ENCODE data around the gene PTPRT.

The PTPRT gene

DNA sequence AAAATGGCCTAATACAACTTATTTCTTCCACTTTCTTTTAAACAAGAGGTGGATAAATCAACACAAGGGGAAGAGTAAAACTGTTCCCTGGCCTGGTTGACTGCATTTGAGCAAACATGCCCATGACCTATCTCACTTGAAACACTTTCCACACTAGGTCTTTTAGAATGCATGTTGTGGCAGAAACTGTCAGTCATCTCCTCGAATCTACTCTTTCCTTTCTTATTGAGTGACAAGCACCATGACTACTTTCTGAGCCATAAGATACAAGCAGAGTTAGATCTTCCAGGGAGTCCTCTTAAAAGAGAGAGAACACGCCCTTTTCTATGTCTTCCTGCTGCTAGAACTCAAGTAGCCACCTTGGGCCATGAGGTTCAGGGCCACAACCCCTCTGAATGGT lies 66.5 kb downstream of the PTPRT start:
- no peak for DNase-seq (ENCODE audit: low read depth in 1 of 2, low spot score in 1 of 2)

- no peak for DNase-seq (ENCODE audit: low read depth in 1 of 2, low spot score in 1 of 2)
Measured at GRCh38 chr20:43119720-43120119, 70.0 kb downstream of the PTPRT start.

DNA sequence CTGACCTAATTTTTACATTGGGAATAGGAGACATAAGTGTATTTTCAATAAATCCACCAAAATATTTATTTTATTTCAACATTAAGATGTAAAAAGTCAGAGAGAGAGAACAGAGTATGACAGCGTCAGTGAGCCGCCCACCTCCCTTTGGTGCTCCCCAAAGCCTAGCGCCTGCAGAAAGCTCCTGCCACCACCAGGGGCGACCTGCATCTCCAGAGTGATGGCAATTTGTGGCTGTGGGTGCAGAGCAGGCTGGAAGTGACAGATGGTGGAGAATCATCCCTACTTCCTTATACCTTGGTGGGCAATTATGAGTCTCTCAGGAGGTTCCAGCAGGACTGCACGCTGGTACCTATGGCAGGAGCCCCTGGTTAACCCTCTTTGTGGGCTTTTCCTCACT lies 87.3 kb downstream of the PTPRT start:
- DNase-seq (ENCODE audit: low read depth in 1 of 2, low spot score in 1 of 2) = no peak

DNA sequence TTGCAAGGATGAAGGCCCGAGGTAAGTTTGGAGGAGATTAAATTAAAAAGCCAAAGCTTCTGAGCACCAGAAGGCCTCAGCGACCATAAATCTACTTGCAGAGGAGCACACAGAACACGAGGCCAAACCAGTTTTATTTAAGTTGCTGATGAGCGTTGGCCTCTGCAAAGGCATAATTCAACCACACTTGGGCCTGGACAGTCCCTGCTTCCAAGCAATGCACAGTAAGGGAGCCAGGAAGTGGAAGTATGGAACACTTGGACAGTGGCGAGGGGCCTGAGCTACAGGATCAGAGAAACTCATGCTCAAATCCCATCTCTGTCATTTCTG lies 92.8 kb downstream of the PTPRT start:
- DNase-seq (ENCODE audit: low read depth in 1 of 2, low spot score in 1 of 2) = no peak

GRCh38 chr20:43096126-43096930 lies 93.4 kb downstream of the PTPRT start:
- DNase-seq (ENCODE audit: low read depth in 1 of 2, low spot score in 1 of 2) = no peak

DNA sequence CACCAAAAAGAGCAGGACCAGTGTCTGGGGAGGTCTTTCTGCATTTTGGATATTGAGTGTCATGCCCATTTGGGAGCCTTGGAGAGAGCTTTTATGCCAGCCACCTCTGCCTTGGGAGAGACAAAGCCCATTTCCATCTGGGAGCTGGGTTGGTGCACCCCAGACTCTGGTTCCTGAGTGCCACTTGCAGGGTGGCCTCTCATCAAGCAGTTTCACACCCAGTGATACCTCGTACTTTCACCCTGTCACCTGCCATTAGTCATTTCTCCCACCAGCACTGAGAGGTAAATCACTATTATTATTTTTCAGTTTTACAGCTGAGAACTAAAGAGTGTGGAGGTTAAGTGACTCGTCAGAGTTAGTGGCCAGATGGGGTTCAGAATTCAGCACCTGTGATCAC lies 94.7 kb downstream of the PTPRT start:
- DNase-seq (ENCODE audit: low read depth in 1 of 2, low spot score in 1 of 2) = no peak

DNA sequence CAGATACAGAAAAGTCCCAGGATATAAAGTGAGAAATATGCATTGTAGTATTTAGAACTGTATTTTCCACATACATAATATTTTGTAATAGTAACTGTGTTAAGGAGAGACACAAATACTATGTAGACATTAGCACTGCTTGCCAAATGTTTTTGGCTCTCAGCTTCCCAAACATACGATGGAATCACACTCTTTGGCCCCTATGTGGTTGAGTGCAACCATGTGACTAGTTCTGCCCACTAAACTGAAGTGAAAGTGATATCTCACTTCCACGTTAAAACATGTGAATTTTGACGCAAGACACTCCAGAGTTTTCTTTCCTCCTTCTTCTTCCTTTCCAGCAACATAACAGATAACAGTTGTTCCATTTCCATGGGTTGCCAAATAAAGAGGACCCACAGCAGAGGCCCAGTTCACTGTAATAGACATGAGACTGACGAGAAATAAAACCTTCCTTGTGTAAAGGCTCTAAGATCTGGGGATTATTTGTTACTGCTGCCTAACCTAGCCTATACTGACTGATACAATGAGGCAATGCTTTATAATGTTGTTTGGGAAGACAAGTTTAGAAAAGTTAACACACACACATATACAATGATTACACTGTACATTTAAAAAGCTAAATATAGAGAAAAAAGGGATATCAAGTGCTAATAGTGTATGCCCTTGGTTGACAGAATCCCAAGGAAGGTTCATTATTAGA lies 97.2 kb downstream of the PTPRT start:
- no peak for DNase-seq (ENCODE audit: low read depth in 1 of 2, low spot score in 1 of 2)

DNA sequence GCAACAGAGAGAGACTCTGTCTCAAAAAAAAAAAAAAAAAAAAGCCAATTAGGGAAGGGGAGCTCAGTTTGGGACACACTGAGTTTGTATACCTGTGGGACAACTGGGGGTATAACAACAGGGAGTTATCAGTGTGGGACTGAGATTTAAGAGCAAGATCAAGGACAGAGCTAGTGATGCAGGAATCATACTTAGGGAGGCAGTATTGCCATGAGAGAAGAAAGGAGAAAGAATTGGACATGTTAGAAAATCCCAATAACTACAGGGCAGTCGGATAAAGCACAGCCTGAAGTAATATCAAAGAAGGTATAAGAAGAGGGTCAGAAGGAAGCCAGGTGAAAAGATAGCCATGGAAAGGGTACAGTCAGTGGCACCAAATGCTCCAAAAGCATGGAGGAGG lies 121.2 kb downstream of the PTPRT start:
- DNase-seq (ENCODE audit: low read depth in 1 of 2, low spot score in 1 of 2) = no peak

DNA sequence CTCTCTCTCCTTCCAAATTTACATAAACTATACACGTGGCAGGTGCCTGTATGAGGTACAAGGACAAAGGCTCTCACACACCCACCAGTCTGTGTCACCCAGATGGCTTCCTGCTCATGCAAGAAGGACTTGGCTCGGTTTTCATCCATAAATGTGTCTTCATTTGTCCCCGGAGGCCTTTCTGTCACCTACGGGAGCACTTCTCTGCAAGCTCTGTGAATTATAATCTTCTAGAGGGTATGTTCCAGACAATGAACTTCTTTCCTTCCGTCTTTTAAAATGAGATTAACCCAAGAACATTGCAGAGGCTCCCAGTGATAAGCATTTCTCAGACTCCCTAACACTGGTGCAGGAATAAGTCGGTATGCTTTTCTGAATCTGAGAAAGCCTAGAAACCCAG lies 123.6 kb downstream of the PTPRT start:
- no peak for DNase-seq (ENCODE audit: low read depth in 1 of 2, low spot score in 1 of 2)

DNA sequence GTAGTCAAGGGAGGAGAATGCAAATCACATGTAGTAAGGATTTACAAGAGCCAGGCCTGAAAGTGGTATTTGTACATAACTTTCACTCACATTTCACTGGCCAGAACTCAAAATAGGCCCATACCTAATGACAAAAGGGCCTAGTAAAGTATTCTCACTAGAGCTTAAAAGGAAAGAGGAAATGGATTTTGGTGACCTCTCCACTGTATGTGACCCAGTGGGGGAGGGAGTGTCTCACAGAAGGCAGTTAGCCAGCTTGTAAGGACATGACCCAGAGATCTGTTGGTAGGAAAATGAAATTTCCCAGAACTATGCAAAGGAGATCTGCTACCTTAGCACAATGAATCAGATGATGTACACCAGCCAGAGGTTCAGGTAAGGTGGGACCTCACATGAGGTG lies 124.4 kb downstream of the PTPRT start:
- DNase-seq (ENCODE audit: low read depth in 1 of 2, low spot score in 1 of 2) = no peak

GRCh38 chr20:43058077-43058476 lies 131.6 kb downstream of the PTPRT start:
- DNase-seq (ENCODE audit: low read depth in 1 of 2, low spot score in 1 of 2) = no peak

- DNase-seq (ENCODE audit: low read depth in 1 of 2, low spot score in 1 of 2) = no peak
Measured at GRCh38 chr20:43057317-43057716, 132.4 kb downstream of the PTPRT start.

DNA sequence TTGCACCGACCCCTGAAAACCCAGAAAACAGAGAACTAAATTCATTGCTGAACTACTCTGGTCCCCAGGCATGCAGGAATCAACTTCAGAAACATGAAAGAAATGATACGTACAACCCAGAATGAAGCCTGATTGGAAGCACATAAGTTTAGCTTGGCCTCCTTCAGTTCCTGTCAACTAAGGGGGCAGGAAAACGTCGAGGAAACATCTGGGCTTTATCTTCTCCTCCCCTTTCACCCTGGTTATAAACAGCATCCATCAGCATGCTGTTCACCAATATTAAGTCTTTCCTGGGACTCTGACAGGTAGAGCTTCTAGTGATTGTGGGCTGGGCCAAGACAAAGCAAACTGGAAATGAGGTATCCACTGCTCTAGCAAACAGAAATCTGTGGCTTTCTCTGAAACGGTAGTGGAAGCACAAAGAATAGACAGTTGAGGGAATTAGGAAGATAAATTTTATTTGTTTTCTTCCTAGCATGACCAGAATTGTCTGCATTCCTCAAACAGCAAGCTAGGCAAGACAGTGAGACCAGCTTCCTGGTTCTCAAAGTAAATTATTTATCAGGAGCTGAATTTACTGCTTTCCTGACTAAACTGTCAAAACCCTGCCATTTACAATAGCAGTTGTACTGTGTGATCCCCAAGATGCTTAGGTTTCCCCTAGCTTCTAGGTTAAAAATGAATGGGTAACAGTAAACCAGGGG lies 134.4 kb downstream of the PTPRT start:
- DNase-seq (ENCODE audit: low read depth in 1 of 2, low spot score in 1 of 2) = no peak

DNA sequence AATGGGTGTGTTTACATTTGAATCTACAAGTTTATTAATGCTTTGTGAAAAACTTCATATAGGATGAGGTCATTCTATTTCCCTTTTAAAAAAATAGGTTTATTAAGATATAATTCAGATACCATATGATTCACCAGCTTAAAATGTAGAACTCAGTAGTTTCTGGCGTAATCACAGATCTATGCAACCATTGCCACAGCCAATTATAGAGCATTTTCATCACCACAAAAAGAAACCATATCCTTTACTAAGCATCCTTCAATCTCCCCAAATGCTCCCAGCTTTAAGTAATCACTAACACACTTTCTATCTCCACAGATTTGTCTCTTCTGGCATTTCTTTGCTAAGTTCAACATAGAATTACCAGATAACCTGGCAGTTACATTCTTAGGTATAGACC lies 137.2 kb downstream of the PTPRT start:
- DNase-seq (ENCODE audit: low read depth in 1 of 2, low spot score in 1 of 2) = no peak

- no peak for DNase-seq (ENCODE audit: low read depth in 1 of 2, low spot score in 1 of 2)
Measured at GRCh38 chr20:43046966-43047365, 142.7 kb downstream of the PTPRT start.

GRCh38 chr20:43043887-43044286 lies 145.8 kb downstream of the PTPRT start:
- DNase-seq (ENCODE audit: low read depth in 1 of 2, low spot score in 1 of 2) = no peak

- DNase-seq (ENCODE audit: low read depth in 1 of 2, low spot score in 1 of 2) = no peak
Measured at GRCh38 chr20:43040427-43040826, 149.3 kb downstream of the PTPRT start.

DNA sequence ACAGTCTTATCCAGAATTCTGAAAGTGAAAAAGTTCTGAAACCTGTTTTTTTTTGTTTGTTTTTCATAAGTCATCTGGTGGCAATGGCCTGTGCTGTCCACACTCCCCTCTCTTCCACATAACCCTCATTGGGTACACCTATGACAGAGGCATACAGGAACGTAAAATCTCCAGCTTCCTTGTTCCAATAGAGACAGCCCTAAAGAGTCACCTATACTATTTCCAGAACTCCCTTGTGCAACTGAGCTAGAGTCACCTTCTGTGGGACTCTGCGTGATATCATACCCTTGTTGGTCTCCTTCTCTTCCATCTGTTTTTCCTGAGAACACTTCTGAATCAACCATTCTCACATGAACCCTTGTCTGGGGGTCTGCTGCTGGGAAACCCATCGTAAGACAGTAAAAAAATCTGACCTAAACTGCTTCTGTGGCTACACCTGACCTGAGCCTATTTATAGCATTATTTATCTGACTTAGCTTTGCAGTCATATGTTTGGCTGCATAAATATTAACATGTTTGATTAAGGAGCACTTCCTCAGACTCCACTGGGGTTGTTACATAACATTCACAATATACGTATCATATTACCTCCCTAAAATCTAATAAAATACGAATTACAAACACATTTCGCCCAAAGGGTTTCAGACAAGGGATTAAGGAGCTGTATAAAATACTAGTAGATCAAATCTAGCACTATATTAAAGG lies 151.9 kb downstream of the PTPRT start:
- DNase-seq (ENCODE audit: low read depth in 1 of 2, low spot score in 1 of 2) = no peak

DNA sequence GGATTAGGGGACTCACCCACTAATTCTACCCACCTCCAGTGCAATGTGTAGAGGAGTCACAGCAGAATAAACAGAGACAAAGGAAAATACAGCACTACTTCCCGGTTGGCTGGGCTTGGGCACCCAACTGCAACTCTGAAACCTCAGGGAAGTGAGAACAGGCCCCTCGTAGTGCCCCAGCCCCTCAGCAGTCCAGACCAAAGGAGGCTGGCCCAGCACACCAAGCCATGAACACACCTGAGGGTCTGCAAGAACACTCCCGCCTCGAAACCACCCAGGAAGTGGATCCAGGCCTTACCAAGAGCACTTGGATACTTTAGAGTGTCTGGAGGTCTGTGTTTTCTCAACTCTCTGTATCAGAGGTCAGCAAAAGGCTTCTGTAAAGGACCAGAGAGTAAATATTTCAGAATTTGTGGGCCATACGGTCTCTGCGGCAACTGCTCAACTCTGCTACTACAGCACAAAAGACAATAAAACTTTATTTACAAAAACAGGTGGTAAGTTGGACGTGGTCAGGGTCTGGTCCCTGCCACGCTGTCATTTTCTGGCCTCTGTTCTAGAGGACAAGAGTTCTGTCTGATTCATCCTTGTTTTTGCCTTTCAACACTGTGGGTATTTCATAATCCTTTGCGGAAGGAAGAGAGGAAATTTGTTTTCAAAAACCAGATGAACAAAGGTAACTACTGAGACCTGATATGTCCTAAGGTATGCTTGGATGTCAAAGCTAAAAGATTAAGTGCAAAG lies 154.6 kb downstream of the PTPRT start:
- DNase-seq (ENCODE audit: low read depth in 1 of 2, low spot score in 1 of 2) = no peak

DNA sequence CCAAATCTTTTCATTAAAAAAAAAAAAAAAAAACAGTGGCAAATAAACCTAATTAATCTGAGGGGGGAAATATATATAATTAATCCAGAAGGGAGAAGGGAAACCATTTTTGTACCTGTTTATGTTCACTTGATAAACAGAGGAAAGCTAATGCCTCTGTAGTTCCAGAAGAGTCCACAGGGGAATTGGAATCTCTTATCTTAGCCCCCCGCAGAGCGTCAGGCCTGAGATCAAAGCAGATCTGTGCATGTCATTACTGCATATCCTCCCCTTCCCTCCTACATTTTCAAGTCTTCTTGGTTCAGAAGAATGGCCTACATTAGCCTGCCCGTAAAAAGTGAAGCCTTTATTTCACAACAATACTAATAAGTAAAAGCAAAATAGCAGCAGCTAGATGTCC lies 157.2 kb downstream of the PTPRT start:
- DNase-seq (ENCODE audit: low read depth in 1 of 2, low spot score in 1 of 2) = no peak

- no peak for DNase-seq (ENCODE audit: low read depth in 1 of 2, low spot score in 1 of 2)
Measured at GRCh38 chr20:43029176-43029575, 160.5 kb downstream of the PTPRT start.

Measured in activated CD4-positive, alpha-beta T cell treated with anti-CD3 and anti-CD28 coated beads, Interleukin-2, amount 50 U/mL, for 24 hours (primary cell).